HL-60/S4 (cell line): ENCODE measurements around the gene PEX3.

Experiments used
- in situ Hi-C: fragments of 300-500 bp; cut with MboI; formaldehyde crosslinking; loops from 2 replicates; pipeline ENCODE4 v1.14.3; 2022; ENCODE audit warnings: low sequenced_read_pairs

Gene PEX3

GRCh38 chr6:143531720-143532499, 81.3 kb downstream of the PEX3 start:
- in situ Hi-C loops, result no loop called here

GRCh38 chr6:143535189-143535614, 84.6 kb downstream of the PEX3 start:
- in situ Hi-C loops, result no loop called here

DNA sequence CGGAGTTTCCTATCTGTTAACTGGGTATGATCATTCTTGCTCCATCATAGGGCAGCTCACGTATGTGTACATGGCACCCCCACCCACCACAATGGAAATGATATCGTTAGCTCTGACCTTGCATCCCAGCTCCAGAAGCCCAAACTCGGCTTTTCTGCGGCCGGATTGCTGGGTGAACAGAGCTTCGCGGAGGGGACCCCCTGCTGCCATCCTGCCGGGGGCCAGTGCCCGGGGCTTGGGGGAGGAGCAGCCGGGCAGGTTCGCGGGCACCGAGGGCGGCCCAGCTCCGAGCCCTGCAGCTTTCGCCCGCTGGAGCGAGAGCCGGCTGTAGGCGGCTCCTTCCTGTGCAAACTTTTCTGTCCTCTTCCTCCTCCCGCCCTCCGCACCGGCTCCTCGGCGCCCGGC, 85.9 kb downstream of the PEX3 start:
- in situ Hi-C loops, result no loop called here

- in situ Hi-C loops, result no loop called here
Measured at GRCh38 chr6:143536866-143537691, 86.5 kb downstream of the PEX3 start.

DNA sequence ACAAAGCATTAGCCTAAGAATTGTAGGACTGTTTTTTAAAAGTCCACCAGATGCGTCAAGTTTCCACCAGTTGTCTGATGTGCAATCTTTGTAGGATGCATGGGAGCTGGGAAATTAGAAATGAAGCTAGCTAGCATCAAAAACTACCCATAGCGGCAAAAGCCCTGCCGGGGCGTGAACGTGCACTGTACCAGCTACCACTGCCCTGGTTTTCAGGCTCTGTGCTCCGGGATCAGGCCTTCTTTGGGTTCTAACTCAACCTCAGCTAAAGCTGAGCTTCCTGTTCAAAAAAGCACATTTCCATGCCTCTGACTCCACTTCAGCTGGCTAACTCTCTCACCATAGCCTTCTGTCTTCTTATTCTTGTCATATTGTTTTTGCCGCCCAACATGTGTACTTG, 87.8 kb downstream of the PEX3 start:
- in situ Hi-C loops, result no loop called here

DNA sequence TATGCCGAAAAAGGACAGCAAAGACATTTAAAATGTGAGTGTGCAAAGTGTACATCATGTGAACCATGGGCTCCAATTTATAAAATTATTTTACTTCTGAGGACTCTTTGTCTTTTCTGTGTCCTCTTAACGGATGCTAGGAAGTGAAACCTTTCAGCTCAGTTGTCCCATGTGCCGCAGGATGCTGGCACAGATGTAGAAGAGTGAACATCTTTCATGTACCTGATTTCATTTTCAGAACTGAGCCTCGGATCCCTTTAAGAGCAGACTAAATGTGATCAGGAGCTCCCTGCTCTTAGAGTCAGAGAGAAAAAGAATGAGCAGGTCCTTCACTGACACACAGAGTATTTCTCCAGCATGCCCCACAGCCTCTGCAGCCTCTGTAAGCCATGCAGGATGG, 88.5 kb downstream of the PEX3 start:
- in situ Hi-C loops, result no loop called here

DNA sequence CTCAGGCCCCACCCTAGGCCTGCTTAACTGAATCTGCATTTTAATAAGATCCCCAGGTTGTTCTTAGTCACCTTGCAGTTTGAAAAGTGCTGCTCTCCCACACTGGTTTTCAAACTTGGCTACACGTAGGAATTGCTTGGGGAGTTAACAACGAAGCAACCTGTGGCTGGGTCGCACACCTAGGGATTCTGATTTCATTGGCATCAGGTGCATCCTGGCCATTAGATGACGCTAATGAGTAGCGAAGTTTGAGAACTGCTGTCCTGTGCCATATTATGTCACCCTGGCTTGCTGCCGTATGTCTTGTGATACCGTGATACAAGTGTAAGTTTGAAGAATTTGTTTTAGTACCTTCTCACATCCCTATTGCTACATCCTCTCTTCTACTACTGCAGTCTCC, 89.1 kb downstream of the PEX3 start:
- in situ Hi-C loops, result no loop called here

- in situ Hi-C loops, result no loop called here
Measured at GRCh38 chr6:143540192-143540591, 89.6 kb downstream of the PEX3 start.
